MG63 (cell line): ENCODE measurements around the gene NSF. TPM values are rescaled to one million over a fixed set of nuclear protein-coding genes. Genes with fewer than 3 reads are reported as not detected.
"Not testable (repeated sequence)": the region's sequence is repeated elsewhere in the genome, so short reads cannot be mapped to it uniquely, and the experiment has no call there.

Experiments
- DNase-seq: peaks from one replicate; pipeline ENCODE4 v3.0.0-alpha.2; 2020
- H3K27me3 ChIP-seq: fragments of 250-450 bp; sonication (Bioruptor Pico); 2 replicates; pipeline ENCODE4 v1.5.1; 2020; ENCODE audit warnings: mild to moderate bottlenecking, moderate library complexity
- H3K36me3 ChIP-seq: fragments of 250-450 bp; sonication (Bioruptor Pico); 2 replicates; pipeline ENCODE4 v1.5.1; 2020; ENCODE audit warnings: mild to moderate bottlenecking, moderate library complexity
- H3K4me3 ChIP-seq: fragments of 250-450 bp; sonication (Bioruptor Pico); 2 replicates; pipeline ENCODE4 v1.5.1; 2020; ENCODE audit warnings: mild to moderate bottlenecking, moderate library complexity
- H3K9me3 ChIP-seq: fragments of 250-450 bp; sonication (Bioruptor Pico); 2 replicates; pipeline ENCODE4 v1.5.1; 2020; ENCODE audit warnings: mild to moderate bottlenecking, moderate library complexity
- total RNA-seq: library from RNA; depleted of rRNA; stranded (reverse); fragments of >200 nt; shearing (Covaris generic); gene quantifications from 2 replicates; pipeline ENCODE4 v1.2.3, GENCODE V29; 2014; ENCODE audit warnings: low replicate concordance

Gene NSF
- total RNA-seq, 1 experiment from 2014 or later: 22.0 TPM

- Histone ChIP-seq H3K9me3 (no peaks in the 10 kb centered on the region), H3K27me3 (no peaks in the 10 kb centered on the region; the same call in 1 of the 2 replicates), H3K4me3 (no peak overlapping the region), H3K36me3 (no peaks in the 10 kb centered on the region)
- peak; percentile 55 for DNase-seq
These were observed 183.8 kb downstream of the NSF start for GRCh38 chr17:46774108-46774737.

GRCh38 chr17:46776298-46777005 lies 186.0 kb downstream of the NSF start:
- DNase-seq: no peak
- Histone ChIP-seq H3K36me3 (no peaks in the 10 kb centered on the region), H3K9me3 (no peaks in the 10 kb centered on the region), H3K27me3 (no peaks in the 10 kb centered on the region; the same call in 1 of the 2 replicates), H3K4me3 (no peak overlapping the region)

GRCh38 chr17:46777943-46778915 lies 187.8 kb downstream of the NSF start:
- no peaks in the 10 kb centered on the region for H3K36me3 ChIP-seq

DNA sequence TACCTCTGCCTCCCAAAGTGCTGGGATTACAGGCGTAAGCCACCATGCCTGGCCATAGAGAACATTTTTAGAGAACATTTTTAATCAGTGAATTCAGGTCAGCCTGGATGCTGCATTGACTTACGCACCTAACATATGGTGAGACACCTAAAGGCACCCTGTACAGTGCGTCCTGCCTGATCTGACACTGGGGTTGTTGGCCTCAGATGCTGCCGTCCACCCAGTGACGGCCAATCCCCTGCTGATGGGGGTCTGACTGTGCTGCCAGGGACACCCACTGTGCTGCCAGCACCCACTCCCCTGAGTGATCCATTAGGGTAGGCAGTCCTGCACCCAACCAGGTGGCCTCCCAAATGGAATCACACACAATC lies 189.5 kb downstream of the NSF start:
- Histone ChIP-seq H3K9me3 (no peaks in the 10 kb centered on the region), H3K4me3 (no peak overlapping the region), H3K36me3 (no peaks in the 10 kb centered on the region), H3K27me3 (no peaks in the 10 kb centered on the region; the same call in 1 of the 2 replicates)
- DNase-seq: no peak

More at GRCh38 chr17:46777943-46778915, 187.8 kb downstream of the NSF start:
- Histone ChIP-seq H3K4me3 (no peak overlapping the region), H3K27me3 (no peaks in the 10 kb centered on the region; the same call in 1 of the 2 replicates), H3K9me3 (no peaks in the 10 kb centered on the region)
- DNase-seq: no peak

DNA sequence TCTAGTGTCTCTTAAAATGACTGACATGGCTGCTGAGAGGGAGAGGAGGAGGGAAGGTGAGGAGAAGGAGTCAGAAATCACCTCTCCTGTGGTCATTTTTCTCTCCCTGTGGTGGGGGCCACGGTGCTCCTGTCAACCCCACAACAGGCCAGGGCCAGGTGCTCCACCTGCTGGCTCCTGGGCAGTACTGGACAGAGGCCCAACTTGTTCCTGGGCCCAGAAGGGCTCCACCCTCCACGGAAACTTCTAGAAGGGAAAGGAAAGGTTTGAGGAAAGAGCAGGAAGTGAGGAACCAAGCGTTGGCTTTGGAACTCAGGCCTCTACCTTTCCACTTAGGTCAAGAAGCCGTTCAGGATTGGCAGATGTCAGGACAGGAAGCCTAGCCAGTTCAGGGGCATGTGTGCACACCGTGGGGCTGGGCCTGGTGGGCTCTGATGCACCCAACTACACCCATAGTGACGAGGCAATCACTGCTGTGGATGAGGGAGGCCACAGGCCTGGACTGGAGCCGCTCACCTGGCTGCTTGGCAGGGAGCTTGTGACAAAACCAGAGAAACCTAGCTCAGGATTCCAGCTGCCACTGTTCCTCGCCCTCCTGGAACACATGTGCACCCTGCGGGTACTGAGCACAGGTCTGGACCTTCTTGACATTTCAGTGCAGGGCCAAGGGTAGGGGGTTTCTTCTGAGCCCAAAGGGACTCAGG lies 191.9 kb downstream of the NSF start:
- H3K27me3 ChIP-seq: no peaks in the 10 kb centered on the region; the same call in 1 of the 2 replicates
- peak; percentile 29 for DNase-seq
- no peaks in the 10 kb centered on the region for H3K36me3 ChIP-seq
- no peak overlapping the region for H3K4me3 ChIP-seq
- no peaks in the 10 kb centered on the region for H3K9me3 ChIP-seq

- H3K36me3 ChIP-seq: no peaks in the 10 kb centered on the region
- H3K9me3 ChIP-seq: no peaks in the 10 kb centered on the region
- no peaks in the 10 kb centered on the region for H3K27me3 ChIP-seq
- no peak for DNase-seq
- no peak overlapping the region for H3K4me3 ChIP-seq
These were observed 192.6 kb downstream of the NSF start for GRCh38 chr17:46783031-46783593.

GRCh38 chr17:46785696-46786095 lies 195.2 kb downstream of the NSF start:
- H3K4me3 ChIP-seq: no peak overlapping the region
- no peaks in the 10 kb centered on the region for H3K9me3 ChIP-seq
- DNase-seq: no peak
- H3K27me3 ChIP-seq: no peaks in the 10 kb centered on the region
- H3K36me3 ChIP-seq: no peaks in the 10 kb centered on the region

DNA sequence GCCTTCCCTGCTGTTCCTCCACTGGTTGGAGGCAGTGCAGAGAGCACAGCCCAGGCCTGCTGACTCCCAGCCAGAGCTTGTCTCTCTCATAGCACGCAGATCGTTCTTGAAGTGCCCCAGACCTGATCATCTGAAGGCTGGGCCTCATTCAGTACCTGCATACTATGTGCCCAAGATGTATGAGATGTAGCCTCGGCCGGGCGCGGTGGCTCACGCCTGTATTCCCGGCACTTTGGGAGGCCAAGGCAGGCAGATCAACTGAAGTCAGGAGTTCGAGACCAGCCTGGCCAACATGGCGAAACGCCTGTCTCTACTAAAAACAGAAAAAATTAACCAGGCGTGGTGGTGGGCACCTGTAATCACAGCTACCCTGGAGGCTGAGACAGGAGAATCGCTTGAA lies 197.0 kb downstream of the NSF start:
- no peak for DNase-seq
- H3K9me3 ChIP-seq: no peaks in the 10 kb centered on the region
- no peaks in the 10 kb centered on the region for H3K36me3 ChIP-seq
- H3K4me3 ChIP-seq: no peak overlapping the region
- H3K27me3 ChIP-seq: no peaks in the 10 kb centered on the region

- DNase-seq: no peak
These were observed 197.8 kb downstream of the NSF start for GRCh38 chr17:46788300-46788699.

GRCh38 chr17:46788796-46789195 lies 198.3 kb downstream of the NSF start:
- Histone ChIP-seq H3K36me3 (no peaks in the 10 kb centered on the region), H3K27me3 (no peaks in the 10 kb centered on the region), H3K4me3 (no peak overlapping the region), H3K9me3 (no peaks in the 10 kb centered on the region)
- DNase-seq: no peak

More at GRCh38 chr17:46788300-46788699, 197.8 kb downstream of the NSF start:
- Histone ChIP-seq H3K4me3 (no peak overlapping the region), H3K9me3 (no peaks in the 10 kb centered on the region), H3K27me3 (no peaks in the 10 kb centered on the region), H3K36me3 (no peaks in the 10 kb centered on the region)

DNA sequence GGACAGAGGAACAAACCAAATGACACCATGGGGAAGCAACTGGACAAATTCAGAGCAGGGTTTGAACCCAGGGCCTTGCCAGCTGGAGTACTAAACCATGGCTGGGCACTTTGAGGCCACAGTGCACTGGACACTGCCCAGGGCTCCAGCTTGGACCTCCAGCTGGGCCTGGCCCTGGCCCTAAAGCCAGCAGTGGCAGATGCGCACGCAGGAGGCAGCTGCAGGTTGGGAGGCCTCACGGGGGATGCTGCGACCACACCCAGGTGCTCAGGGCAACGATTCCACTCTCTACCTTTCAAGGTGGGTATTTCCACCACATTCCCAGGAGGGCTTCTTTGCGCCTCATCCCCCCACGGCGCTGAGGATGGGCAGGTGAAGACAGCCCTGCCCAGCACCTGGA lies 199.1 kb downstream of the NSF start:
- DNase-seq: no peak
- no peaks in the 10 kb centered on the region for H3K27me3 ChIP-seq
- H3K9me3 ChIP-seq: no peaks in the 10 kb centered on the region
- H3K36me3 ChIP-seq: no peaks in the 10 kb centered on the region
- no peak overlapping the region for H3K4me3 ChIP-seq

GRCh38 chr17:46790216-46790615 lies 199.7 kb downstream of the NSF start:
- DNase-seq: no peak
- Histone ChIP-seq H3K36me3 (no peaks in the 10 kb centered on the region), H3K27me3 (no peaks in the 10 kb centered on the region), H3K9me3 (no peaks in the 10 kb centered on the region), H3K4me3 (no peak overlapping the region)

- H3K9me3 ChIP-seq: no peaks in the 10 kb centered on the region
- H3K27me3 ChIP-seq: no peaks in the 10 kb centered on the region
- no peaks in the 10 kb centered on the region for H3K36me3 ChIP-seq
- DNase-seq: no peak
- H3K4me3 ChIP-seq: no peak overlapping the region
These were observed 201.1 kb downstream of the NSF start for GRCh38 chr17:46791531-46791930.

DNA sequence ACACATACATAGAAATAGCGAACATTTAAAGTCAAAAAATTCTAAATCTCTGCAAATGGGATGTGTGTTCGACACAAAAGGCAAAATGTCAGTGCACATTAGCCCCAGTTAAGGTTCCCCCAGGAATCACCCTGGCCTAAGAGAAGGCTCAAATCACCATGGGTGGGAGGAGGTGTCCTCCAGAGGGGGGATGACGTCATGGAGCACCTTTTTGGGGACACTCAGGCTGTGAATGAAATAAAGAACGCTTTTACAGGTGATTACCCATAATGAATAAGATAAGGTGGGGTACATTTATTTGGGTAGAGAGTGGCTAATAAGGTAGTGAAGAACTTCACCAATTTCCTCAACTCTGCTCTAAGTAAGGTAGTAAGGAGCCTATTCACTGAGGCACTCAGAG lies 201.6 kb downstream of the NSF start:
- no peaks in the 10 kb centered on the region for H3K27me3 ChIP-seq
- DNase-seq: no peak

DNA sequence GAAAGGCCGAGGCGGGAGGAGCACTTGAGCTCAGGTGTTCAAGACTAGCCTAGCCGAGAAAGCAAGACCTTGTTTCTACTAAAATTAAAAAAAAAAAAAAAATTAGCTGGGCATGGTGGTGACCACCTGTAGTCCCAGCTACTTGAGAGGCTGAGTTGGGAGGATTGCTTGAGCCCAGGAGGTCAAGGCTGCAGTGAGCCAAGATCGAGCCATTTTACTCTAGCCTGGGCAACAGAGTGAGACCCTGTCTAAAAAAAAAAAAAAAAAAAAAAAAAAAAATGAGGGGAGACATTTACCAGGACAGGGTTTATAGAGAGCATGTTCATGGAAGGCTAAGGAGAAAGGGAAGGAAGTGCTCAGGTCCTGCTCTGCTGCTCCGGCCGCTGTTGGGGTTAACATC lies 202.6 kb downstream of the NSF start:
- H3K27me3 ChIP-seq, DNase-seq: not testable (repeated sequence)

More for the DNA sequence above, 201.6 kb downstream of the NSF start:
- Histone ChIP-seq H3K36me3 (no peaks in the 10 kb centered on the region), H3K4me3 (no peak overlapping the region), H3K9me3 (no peaks in the 10 kb centered on the region)

DNA sequence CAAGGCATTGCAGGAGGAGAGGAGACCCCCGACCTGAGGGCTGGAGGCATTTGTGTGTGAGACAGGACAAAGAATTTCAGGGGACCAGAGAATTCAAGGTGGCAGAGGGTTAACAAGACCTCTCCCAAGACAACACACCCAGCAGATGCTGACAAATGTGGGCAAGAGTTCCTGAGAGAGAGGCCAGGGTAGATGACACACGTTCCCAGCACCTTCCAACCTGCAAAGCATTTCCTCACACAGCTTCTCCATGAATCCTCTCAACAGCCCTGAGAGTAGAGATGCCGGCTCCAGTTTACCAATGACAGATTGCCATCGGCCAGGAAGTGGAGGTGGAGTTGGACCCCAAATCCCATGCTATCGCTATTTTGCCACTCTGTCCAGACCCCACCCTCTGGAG lies 203.1 kb downstream of the NSF start:
- H3K9me3 ChIP-seq: no peaks in the 10 kb centered on the region
- no peak for DNase-seq
- no peak overlapping the region for H3K4me3 ChIP-seq
- no peaks in the 10 kb centered on the region for H3K27me3 ChIP-seq
- H3K36me3 ChIP-seq: no peaks in the 10 kb centered on the region

More for the DNA sequence above, 202.6 kb downstream of the NSF start:
- H3K36me3 ChIP-seq, H3K4me3 ChIP-seq, H3K9me3 ChIP-seq: not testable (repeated sequence)
